Lower leg skin (tissue), 3 donors: ENCODE data around the gene ACOX1.

Experiments
- POLR2A ChIP-seq, 2 donors: fragments of 450-650 bp; IDR thresholded peaks; one replicate each; pipeline ENCODE4 v1.6.1; 2016 to 2017; ENCODE audit warnings: antibody characterized with exemption in 2 of 2, mild to moderate bottlenecking in 1 of 2, moderate library complexity in 1 of 2
- TF ChIP-seq, protein P1 (sequence below), 3 donors: fragments of 450-650 bp; IDR thresholded peaks; one replicate each; pipeline ENCODE4 v1.5.1; 2016; ENCODE audit warnings: antibody characterized with exemption in 3 of 3, mild to moderate bottlenecking in 3 of 3, moderate library complexity in 2 of 3

GRCh38 chr17:76000755-76001521 is 22.0 kb upstream of the ACOX1 start, which contains the start of gene CDK3:
- TF ChIP-seq, protein P1, sequence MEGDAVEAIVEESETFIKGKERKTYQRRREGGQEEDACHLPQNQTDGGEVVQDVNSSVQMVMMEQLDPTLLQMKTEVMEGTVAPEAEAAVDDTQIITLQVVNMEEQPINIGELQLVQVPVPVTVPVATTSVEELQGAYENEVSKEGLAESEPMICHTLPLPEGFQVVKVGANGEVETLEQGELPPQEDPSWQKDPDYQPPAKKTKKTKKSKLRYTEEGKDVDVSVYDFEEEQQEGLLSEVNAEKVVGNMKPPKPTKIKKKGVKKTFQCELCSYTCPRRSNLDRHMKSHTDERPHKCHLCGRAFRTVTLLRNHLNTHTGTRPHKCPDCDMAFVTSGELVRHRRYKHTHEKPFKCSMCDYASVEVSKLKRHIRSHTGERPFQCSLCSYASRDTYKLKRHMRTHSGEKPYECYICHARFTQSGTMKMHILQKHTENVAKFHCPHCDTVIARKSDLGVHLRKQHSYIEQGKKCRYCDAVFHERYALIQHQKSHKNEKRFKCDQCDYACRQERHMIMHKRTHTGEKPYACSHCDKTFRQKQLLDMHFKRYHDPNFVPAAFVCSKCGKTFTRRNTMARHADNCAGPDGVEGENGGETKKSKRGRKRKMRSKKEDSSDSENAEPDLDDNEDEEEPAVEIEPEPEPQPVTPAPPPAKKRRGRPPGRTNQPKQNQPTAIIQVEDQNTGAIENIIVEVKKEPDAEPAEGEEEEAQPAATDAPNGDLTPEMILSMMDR (IDR thresholded peaks at IDR 0.05) = no peak
- TF ChIP-seq POLR2A (IDR thresholded peaks at IDR 0.05) = no peak
